22Rv1 (cell line): ENCODE measurements around the gene RXFP1.

Experiments used
- H3K27ac ChIP-seq: fragments of 450-650 bp; 2 replicates; pipeline ENCODE4 v1.5.1; 2017
- CTCF ChIP-seq: fragments of 450-650 bp; IDR thresholded peaks from 2 replicates; pipeline ENCODE4 v1.5.1; 2017; ENCODE audit warnings: mild to moderate bottlenecking
- ZFX ChIP-seq: fragments of 450-650 bp; IDR thresholded peaks from 2 replicates; pipeline ENCODE4 v1.6.1; 2017; ENCODE audit warnings: antibody characterized with exemption, borderline replicate concordance

The RXFP1 gene

GRCh38 chr4:158590306-158590705 lies 68.6 kb downstream of the RXFP1 start:
- no peak overlapping the region for H3K27ac ChIP-seq
- TF ChIP-seq ZFX (no peak), CTCF (no peak)

- TF ChIP-seq ZFX: no peak
- no peak for TF ChIP-seq CTCF
- no peak overlapping the region for H3K27ac ChIP-seq
These were observed 69.1 kb downstream of the RXFP1 start for GRCh38 chr4:158590824-158591223.

- H3K27ac ChIP-seq: no peak overlapping the region
- TF ChIP-seq CTCF: no peak
- TF ChIP-seq ZFX: no peak
These were observed 76.4 kb downstream of the RXFP1 start for GRCh38 chr4:158597879-158598596.

- TF ChIP-seq CTCF: no peak
These were observed 77.5 kb downstream of the RXFP1 start for GRCh38 chr4:158599150-158599549.

GRCh38 chr4:158599765-158600498 lies 78.2 kb downstream of the RXFP1 start:
- no peak for TF ChIP-seq CTCF
- TF ChIP-seq ZFX: no peak
- H3K27ac ChIP-seq: no peak overlapping the region

More at GRCh38 chr4:158599150-158599549, 77.5 kb downstream of the RXFP1 start:
- H3K27ac ChIP-seq: no peak overlapping the region

- TF ChIP-seq ZFX (no peak), CTCF (no peak)
- H3K27ac ChIP-seq: no peak overlapping the region
These were observed 82.7 kb downstream of the RXFP1 start for GRCh38 chr4:158604369-158604768.

- TF ChIP-seq CTCF (no peak), ZFX (no peak)
- no peak overlapping the region for H3K27ac ChIP-seq
These were observed 83.7 kb downstream of the RXFP1 start for GRCh38 chr4:158605393-158605792.
